Activated B cell treated with CpG ODN at 0.5 μM for 24 hours (primary cell): ENCODE results near the gene C11orf71. TPM values are rescaled to one million over a fixed set of nuclear protein-coding genes. Genes with fewer than 3 reads are reported as not detected.

Experiments used
- ATAC-seq: fragments of 200-7000 bp; cut with Tn5 transposase; one replicate; pipeline ENCODE4 v1.10.0; 2021; ENCODE audit warnings: low read depth, mild to moderate bottlenecking, moderate library complexity
- CTCF ChIA-PET: fragments of 350-600 bp; sonication (Branson Sonifier 250); formaldehyde crosslinking; loops from one replicate; lab custom pipeline; 2021; ENCODE audit warnings: antibody characterized with exemption; lab: Charles Lee
- POLR2A ChIA-PET: fragments of 350-600 bp; sonication (Branson Sonifier 250); formaldehyde crosslinking; loops from one replicate; lab custom pipeline; 2021; ENCODE audit warnings: antibody characterized with exemption; lab: Charles Lee
- DNase-seq: peaks from one replicate; pipeline ENCODE4 v3.0.0; 2022
- H3K27ac Mint-ChIP-seq: one replicate; pipeline ENCODE4 v1.8.0; 2020; ENCODE audit warnings: mixed read lengths
- H3K27me3 Mint-ChIP-seq: one replicate; pipeline ENCODE4 v1.8.0; 2021; ENCODE audit warnings: mixed read lengths
- H3K36me3 Mint-ChIP-seq: one replicate; pipeline ENCODE4 v1.8.0; 2021; ENCODE audit warnings: low read depth, mixed read lengths
- H3K4me1 Mint-ChIP-seq: one replicate; pipeline ENCODE4 v1.8.0; 2021; ENCODE audit warnings: mixed read lengths
- H3K4me3 Mint-ChIP-seq: one replicate; pipeline ENCODE4 v1.8.0; 2020; ENCODE audit warnings: mild to moderate bottlenecking, mixed read lengths
- H3K9me3 Mint-ChIP-seq: one replicate; pipeline ENCODE4 v1.8.0; 2020; ENCODE audit warnings: mixed read lengths
- CTCF ChIP-seq: fragments of 200-600 bp; IDR thresholded peaks from one replicate; pipeline ENCODE4 v1.8.0; 2022; ENCODE audit warnings: antibody characterized with exemption, mild to moderate bottlenecking
- intact Hi-C: fragments of 100-400 bp; cut with micrococcal nuclease; formaldehyde crosslinking; loops from one replicate; pipeline ENCODE4 v1.15.1; 2024
- total RNA-seq: library from RNA; stranded (reverse); gene quantifications from 2 replicates; pipeline ENCODE4 v1.2.3, GENCODE V29; 2022

The C11orf71 gene
- total RNA-seq, 1 donor from 2014 or later, result 9.5 TPM

- Mint-ChIP-seq H3K36me3 (peaks cover 6% of the 10 kb centered on the region), H3K4me1 (no peaks in the 10 kb centered on the region), H3K27ac (no peak overlapping the region), H3K9me3 (peaks cover 5% of the 10 kb centered on the region), H3K27me3 (no peaks in the 10 kb centered on the region), H3K4me3 (no peak overlapping the region)
- CTCF ChIA-PET, result no interaction called here
- POLR2A ChIA-PET, result no interaction called here
- intact Hi-C loops, result no loop called here
- no peak for DNase-seq
- ATAC-seq, result no peak
- no peak for TF ChIP-seq CTCF
Measured at GRCh38 chr11:114426280-114426679, 26.0 kb upstream of the C11orf71 start.

GRCh38 chr11:114416441-114416961, 16.2 kb upstream of the C11orf71 start:
- no peak for ATAC-seq
- no peak for DNase-seq
- Mint-ChIP-seq H3K27me3 (no peaks in the 10 kb centered on the region), H3K9me3 (no peaks in the 10 kb centered on the region), H3K27ac (no peak overlapping the region), H3K36me3 (peaks cover 5% of the 10 kb centered on the region), H3K4me1 (peaks cover 3% of the 10 kb centered on the region), H3K4me3 (no peak overlapping the region)
- intact Hi-C loops, result no loop called here
- TF ChIP-seq CTCF, result no peak
- POLR2A ChIA-PET, result no interaction called here
- CTCF ChIA-PET, result no interaction called here

GRCh38 chr11:114413958-114414357, 13.6 kb upstream of the C11orf71 start:
- Mint-ChIP-seq H3K27ac (no peak overlapping the region), H3K4me3 (no peak overlapping the region), H3K27me3 (no peaks in the 10 kb centered on the region), H3K9me3 (no peaks in the 10 kb centered on the region), H3K36me3 (peaks cover 22% of the 10 kb centered on the region), H3K4me1 (peaks cover 3% of the 10 kb centered on the region)
- no peak for TF ChIP-seq CTCF
- ATAC-seq (no peak), DNase-seq (no peak)
- CTCF ChIA-PET, result no interaction called here
- intact Hi-C loops, result no loop called here
- POLR2A ChIA-PET, result no interaction called here

- intact Hi-C loops, result no loop called here
- H3K36me3 Mint-ChIP-seq, result peaks cover 28% of the 10 kb centered on the region
- peaks cover 3% of the 10 kb centered on the region for H3K4me1 Mint-ChIP-seq
- no peak overlapping the region for H3K4me3 Mint-ChIP-seq
- ATAC-seq, result no peak
- ChIA-PET POLR2A (no interaction called here), CTCF (no interaction called here)
- H3K9me3 Mint-ChIP-seq, result no peaks in the 10 kb centered on the region
- TF ChIP-seq CTCF, result no peak
- DNase-seq, result no peak
- no peak overlapping the region for H3K27ac Mint-ChIP-seq
- H3K27me3 Mint-ChIP-seq, result no peaks in the 10 kb centered on the region
Measured at GRCh38 chr11:114412946-114413345, 12.6 kb upstream of the C11orf71 start.

GRCh38 chr11:114401311-114401710, 1.0 kb upstream of the C11orf71 start:
- POLR2A ChIA-PET, result no interaction called here
- peaks cover 41% of the 10 kb centered on the region for H3K36me3 Mint-ChIP-seq

More at GRCh38 chr11:114401311-114401710, 1.0 kb upstream of the C11orf71 start:
- CTCF ChIA-PET, result no interaction called here
- peak overlapping the region; percentile 96 for H3K4me3 Mint-ChIP-seq
- H3K27me3 Mint-ChIP-seq, result no peaks in the 10 kb centered on the region
- intact Hi-C loops, result loop anchor here (10.0 kb wide), 1 partner anchor 237 kb away; no protein-coding TSS in a partner anchor
- H3K9me3 Mint-ChIP-seq, result no peaks in the 10 kb centered on the region
- DNase-seq, result no peak
- peaks cover 55% of the 10 kb centered on the region for H3K4me1 Mint-ChIP-seq
- TF ChIP-seq CTCF, result no peak
- ATAC-seq, result no peak
- H3K27ac Mint-ChIP-seq, result peak overlapping the region; percentile 98
